HG02623 (cell line): ENCODE data around the gene PEAR1.

Experiments used
- ATAC-seq: cut with Tn5 transposase; IDR thresholded peaks from one replicate; pipeline ENCODE4 v1.9.1; 2021; ENCODE audit warnings: moderate library complexity; ENCODE audit not compliant: unreplicated experiment

PEAR1 gene

DNA sequence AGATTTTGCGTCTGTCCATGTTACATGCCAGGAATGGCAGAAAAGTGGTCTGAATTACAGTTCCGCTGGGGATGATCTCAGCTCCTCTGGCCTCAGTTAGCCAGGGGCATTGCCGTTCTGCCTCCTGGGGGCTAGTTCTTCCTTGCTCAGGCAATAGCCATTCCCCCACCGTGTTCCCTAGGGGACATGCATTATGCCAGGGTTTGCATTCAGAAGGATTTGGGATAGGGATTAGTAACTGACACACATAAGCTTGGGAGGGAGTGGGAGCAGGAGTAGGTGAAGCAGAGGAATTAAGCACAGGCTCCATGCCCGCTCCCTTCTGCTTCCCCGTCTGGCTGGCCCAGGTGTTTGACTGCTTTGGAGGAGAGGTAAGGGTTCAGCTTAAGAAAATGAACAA is 39.6 kb downstream of the PEAR1 start:
- no peak for ATAC-seq

GRCh38 chr1:156935505-156936128 is 42.1 kb downstream of the PEAR1 start:
- no peak for ATAC-seq

- ATAC-seq: no peak
These were observed 42.7 kb downstream of the PEAR1 start for GRCh38 chr1:156936191-156936590.

GRCh38 chr1:156936721-156937220 is 43.3 kb downstream of the PEAR1 start:
- ATAC-seq: no peak

DNA sequence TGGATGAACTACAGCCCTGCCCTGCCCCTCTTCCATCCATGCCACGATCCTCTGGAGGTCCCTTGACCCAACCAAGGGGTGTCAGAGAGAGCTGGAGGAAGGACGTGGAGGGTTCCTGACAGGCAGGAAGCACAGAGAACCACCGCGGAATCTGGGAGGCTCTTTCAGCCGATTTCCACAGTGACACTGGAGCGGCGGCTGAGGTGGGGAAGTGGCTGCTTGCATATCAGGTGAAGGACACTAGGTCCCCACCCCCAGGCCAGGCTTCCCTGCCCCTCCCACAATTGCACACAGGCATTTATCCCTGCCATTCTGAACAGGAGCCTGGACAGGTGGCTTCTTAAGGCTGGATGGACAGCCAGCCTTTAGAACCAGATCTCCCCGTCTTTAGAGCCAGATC is 44.4 kb downstream of the PEAR1 start:
- ATAC-seq: no peak

DNA sequence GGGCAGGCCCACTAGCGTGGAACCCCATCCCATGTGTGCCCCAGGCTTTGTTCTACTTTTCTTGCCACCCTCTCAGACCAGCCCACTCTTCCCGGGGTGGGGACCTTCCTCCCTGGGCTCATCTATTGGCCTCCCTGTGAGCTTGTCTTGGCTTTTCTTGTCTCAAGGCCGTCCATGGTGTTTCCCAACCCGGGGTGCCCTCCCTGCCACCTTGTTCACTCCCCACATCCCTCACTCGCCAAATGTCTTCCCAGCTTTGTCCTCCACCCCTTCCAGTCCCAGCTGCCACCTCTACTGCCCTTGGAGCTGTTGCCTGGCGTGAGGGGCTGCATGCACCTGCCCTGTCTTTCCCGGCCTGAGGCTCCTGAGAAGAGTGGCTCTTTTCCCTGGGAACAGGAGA is 45.3 kb downstream of the PEAR1 start:
- ATAC-seq: no peak

DNA sequence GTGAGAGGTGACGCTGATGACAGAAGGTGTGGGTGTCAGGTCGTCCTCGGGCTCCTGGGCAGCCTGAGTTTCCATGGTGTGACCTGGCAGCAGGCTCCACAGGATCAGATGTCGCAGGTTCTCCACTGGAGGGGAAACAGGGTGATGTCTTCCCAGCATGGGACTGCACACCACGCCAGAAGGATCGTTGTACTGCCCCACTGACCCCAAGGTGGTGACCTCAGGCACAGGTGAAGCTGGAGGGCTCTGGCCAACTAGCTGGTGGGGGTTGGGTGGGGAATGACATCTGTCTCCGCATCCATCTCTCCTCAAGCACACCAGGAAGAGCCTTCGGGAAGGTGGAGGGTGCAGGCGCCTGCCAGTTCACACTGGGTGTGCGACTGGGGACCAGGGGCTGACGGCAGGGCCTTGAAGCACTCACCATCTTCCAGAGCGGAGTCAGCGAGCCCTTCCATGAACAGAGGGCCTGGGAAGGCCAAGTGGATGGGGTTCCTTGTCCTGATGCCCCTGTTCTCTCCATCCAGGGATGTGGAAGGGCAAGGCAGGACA is 46.3 kb downstream of the PEAR1 start:
- ATAC-seq: no peak

- no peak for ATAC-seq
These were observed 48.2 kb downstream of the PEAR1 start for GRCh38 chr1:156941675-156942074.

- no peak for ATAC-seq
These were observed 48.7 kb downstream of the PEAR1 start for GRCh38 chr1:156942176-156942575.

DNA sequence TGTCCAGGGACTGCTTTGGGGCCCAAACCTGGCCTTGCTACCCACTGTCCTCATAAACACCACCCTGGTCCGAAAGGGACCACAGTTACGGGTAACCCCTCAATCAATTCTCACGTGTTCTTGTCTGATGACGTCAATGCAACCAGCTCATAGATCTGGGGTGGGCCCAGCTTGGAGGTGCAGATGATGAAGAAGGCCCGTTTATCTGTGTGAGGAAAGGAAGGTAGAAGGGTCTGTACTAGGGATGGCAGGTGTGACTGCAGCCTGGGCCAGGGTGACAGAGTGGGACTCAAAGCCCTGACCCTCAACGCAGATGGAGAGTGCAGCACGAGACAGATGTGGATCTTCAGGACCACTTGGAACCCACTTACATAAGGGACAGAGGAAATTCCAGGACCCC is 49.1 kb downstream of the PEAR1 start:
- ATAC-seq: no peak

DNA sequence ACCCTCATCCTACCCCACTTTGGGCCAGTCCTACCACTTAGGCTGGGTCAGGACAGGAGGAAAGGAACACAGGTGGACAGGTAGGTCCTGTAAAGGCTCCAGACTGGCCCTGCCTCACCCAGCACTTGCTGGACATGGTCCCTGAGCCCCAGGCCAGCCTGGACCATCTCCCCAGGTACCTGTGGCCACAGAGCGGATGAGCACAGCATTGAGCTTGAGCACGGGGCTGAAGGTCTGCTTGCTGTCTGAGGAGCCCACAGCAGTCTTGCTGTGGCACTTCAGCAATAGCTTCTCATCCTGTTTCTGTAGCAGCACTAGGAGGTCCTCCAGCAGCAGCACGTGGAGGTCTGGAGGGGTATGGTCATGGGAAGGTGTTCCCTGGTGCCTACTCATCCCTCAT is 50.2 kb downstream of the PEAR1 start:
- no peak for ATAC-seq

DNA sequence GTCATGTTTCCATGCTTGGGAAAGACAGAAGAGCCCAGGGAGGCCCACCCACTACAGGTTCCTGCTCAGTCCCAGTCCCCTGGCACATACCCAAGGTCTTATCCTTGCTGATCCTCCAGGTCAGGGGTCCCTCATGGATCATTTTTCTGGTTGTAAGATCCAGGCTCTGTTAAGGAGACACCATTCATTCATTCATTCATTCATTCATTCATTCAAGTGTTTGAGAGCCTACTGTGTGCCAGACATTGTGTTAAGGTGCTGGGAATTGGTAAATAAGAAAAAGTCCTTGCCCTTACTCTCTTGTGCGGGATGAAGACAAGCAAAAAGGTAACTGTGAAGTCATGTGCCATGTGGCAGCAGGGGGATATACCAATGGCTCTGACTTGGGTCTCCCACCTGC is 50.8 kb downstream of the PEAR1 start:
- no peak for ATAC-seq

GRCh38 chr1:156944848-156945247 is 51.3 kb downstream of the PEAR1 start:
- ATAC-seq: no peak

GRCh38 chr1:156945881-156946661 is 52.6 kb downstream of the PEAR1 start:
- no peak for ATAC-seq

DNA sequence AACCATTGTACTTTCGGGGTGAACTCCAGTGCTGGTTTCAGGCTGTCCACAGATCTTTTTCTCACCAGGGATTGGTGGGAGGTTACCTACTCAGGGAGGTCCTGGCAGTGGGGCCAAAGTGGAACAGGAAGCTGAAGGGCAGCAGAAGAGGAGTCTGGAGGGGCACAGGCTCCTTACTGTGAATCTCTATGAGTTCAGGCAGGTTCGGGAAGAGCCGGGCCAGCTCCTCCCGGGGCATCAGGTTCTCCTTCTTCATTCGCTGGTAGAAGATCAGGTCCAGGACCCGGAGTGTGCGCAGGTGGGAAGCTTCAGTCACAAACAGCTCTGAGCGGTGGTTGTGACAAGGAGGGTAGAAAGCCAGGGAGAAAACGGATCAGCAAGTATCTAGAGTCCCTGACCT is 53.6 kb downstream of the PEAR1 start:
- ATAC-seq: no peak

DNA sequence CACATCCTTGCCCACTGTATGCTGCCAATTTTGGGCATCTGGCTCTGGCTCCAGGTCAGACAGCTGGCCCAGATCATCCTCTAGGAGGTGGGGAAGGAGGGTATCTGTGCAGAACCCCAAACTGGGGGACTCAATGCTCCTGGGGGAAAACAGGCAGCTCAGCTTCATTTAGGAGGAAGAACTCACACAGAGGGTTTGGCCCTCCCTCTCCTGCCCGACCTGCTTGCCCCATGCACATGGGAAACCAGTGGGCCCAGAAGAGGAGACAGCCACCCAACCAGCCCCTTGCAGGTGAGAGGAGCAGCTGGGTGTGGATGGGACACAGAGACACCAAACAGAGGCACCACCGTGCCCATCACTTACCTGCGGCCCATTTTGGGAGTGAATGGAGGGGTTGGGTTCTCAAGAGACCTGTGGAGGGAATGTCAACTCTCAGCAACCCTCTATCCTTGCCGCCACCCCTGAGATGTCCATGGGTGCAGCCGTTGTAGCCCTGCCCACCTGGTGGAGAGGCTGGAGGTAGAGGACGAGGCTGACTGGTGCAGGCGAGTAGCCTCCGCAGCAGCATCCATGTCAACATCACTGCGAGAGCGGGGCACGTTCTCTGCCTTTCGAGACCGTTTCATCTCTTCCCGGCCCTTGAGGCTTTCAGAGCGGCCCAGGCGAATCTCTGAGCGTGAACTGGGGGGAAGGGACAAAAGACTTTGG is 54.5 kb downstream of the PEAR1 start:
- no peak for ATAC-seq

DNA sequence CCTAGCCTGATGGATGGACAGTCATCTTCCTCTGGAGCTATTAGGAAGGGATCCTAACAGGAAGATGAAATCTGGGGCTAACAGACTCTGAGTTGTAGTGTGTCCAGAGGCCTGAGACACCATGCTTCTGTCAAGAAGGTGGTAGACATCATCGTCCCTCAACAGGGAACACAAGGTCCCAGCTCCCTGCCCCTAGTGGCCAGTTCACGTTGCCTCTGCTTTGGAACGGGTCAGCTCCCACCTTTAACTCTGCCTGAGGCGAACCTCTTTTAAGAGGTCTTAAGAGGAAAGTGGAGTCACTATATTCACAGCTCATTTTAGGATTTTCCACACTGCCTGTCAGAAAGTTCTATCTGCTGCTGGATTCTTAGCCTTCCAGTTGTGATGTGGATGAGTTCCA is 55.2 kb downstream of the PEAR1 start:
- no peak for ATAC-seq

- ATAC-seq: no peak
These were observed 55.6 kb downstream of the PEAR1 start for GRCh38 chr1:156949127-156949526.

DNA sequence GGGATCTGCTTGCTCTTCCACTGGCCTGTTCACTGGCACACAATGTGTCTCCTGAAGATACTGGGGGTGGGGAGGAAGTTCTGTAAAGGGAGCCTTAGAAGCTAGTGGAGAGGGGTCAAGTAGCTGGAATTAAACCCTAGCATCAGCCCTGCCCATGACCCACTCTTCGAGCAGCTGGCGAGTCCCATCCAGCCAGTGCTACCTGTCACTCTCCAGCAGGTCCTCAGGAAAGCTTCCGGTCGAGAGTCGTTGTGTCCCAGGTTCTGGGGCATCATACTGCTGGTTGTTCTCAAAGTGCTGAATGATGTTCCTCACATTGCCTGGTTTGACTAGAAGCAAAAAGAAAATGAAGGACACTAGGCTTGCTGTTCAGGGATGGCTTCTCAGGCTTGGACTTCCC is 57.9 kb downstream of the PEAR1 start:
- no peak for ATAC-seq

DNA sequence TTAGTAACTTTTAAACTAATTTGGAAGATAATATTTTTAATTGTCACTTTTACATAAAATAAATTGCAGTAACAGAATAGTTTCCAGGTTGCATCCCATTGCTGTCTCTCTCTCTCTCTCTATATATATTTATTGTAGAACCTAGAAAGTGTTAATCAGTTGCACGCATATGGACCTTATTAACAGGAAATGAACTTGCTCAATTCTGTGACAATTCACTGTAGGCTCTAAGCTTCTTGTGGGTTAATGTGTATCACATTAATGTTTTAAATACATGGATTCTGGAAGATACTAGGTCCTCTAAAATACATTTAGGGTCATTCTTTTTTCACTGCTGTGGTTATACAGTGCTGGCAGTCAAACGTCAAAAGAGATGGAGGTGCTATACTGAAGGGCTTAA is 60.1 kb downstream of the PEAR1 start:
- no peak for ATAC-seq

DNA sequence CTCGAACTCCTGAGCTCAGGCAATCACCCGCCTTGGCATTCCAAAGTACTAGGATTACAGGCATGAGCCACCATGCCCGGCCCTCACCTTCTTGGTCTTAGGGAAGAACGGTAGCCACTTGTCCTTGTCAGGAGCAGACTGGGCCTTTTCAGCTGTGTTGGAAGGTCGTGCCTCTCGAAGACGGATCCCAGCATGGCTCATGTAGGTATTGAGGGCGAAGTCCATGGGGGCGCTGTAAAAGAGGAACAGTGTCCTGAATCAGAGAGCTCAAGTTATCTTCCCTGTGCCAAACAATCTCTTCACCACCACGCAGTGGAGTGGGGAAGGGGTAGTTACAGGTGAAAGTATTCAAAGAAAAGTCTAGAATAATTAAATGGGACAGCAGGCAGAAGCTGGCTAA is 62.8 kb downstream of the PEAR1 start:
- no peak for ATAC-seq

GRCh38 chr1:156957634-156958033 is 64.1 kb downstream of the PEAR1 start:
- ATAC-seq: no peak
